Left hindlimb (tissue), 1 donor: ENCODE data around the gene KLK10.

ENCODE experiments used
- DNase-seq: peaks from one replicate; pipeline ENCODE4 v3.0.0-alpha.2; 2018

The KLK10 gene

DNA sequence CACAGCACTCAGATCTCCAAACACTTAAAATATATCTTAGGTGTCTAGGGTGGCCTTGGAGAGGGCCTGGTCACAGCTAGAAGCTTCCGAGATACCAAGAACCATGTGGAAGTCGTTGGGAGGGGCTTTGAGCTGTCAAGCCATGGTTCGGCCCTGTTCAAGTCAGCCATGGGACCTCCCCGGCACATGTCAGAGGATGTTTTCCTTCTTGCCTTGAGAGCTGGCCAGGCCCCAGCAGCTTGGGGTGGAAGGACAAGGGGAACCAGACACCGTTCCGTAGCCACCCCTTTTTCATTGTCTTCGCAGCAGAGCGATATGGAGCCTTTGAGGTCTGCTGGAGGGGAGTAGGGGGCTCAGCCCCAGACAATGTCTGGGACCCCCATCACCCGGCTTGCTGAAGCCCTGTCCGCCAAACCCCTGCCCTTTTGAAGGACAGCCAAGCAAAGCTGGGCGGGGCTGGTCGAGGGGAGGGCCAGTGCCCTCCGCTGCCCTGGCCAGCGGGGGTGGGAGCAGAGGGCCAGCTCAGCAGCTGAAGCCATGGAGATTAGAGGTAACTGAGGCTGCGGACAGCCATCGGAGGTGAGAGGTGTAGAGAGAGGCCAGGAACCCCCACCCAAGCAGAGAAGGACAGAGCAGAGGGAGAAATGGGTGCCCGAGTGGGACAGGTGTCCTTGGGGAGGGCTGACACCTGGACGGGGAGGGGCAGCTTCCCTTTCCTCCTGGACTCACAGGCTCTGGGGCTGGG, 6.5 kb upstream of the KLK10 start:
- no peak for DNase-seq

- no peak for DNase-seq
Measured at GRCh38 chr19:51025401-51025800, 5.9 kb upstream of the KLK10 start.

DNA sequence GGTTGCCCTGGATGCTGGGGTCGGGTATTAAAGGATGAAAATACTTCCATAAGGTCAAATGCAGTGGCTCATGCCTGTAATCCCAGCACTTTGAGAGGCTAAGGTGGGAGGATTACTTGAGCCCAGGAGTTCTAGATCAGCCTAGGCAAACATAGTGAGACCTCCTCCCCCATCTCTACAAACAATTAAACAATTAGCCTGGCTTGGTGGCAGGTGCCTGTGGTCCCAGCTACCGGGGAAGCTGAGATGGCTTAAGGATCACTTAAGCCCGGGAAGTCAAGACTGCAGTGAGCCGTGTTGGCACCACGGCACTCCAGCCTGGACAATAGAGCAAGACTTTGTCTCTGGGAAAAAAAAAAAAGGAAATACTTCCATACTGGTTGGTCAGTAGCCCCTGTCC, 5.4 kb upstream of the KLK10 start:
- DNase-seq = no peak

GRCh38 chr19:51023946-51024345, 4.4 kb upstream of the KLK10 start:
- DNase-seq = no peak

DNA sequence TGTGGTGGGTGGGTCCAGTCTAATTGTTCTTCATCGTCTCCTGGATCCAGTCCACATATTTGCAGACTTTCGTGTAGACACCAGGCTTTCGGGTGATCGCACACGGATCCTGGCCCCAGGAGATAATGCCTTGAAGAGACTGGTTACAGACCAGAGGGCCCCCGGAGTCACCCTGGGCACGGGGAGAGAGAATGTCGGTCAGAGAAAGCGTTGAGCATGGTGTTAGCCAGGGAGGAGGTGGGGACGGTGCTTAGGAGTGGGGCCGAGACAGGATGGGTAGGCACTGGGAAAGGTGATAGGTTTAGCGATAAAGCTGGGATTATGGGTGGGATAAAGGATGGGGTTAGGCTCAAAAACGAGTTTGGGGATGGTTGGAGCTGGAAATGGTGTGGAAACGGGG, 3.0 kb upstream of the KLK10 start:
- no peak for DNase-seq

GRCh38 chr19:51020988-51021651, 1.6 kb upstream of the KLK10 start:
- DNase-seq = no peak

DNA sequence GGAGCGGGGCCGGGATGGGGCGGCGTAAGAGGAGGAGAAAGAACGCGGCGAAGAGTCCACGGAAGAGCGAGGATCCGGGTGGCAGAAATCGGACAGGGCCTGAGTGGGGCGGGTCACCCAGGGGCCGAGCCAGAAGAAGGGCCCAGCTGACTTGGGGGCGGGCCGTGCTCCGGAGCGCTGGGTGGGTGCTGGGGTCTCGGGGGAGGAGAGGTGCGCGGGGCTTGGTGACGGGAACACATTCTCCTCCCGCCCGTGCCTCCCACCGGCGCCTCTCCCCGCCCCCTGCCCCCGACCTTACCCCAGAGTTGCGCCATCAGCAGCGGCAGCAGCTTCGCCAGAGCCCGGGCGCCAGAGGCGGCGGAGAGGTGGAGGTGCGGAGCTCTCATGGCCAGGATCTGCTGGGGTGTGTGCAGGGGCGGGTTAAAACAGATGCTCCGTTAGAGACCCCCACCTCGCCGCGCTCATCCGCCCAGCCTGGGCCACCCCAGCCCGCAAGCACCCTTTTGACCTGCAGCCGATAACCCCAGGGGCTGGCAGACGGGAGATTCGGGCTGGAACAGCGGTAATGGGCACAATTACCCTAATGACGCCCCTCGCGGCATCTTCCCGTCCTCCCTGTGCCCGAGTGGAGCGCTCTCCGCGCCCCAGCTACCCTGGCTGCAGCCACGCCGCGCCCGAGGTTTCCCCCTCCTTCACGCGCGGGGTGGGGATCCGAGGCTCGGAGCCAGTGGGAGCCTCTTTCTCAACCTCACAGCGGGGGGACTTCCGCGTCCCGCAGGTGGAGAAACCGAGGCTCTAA, 565 bp downstream of the KLK10 start:
- DNase-seq = no peak

DNA sequence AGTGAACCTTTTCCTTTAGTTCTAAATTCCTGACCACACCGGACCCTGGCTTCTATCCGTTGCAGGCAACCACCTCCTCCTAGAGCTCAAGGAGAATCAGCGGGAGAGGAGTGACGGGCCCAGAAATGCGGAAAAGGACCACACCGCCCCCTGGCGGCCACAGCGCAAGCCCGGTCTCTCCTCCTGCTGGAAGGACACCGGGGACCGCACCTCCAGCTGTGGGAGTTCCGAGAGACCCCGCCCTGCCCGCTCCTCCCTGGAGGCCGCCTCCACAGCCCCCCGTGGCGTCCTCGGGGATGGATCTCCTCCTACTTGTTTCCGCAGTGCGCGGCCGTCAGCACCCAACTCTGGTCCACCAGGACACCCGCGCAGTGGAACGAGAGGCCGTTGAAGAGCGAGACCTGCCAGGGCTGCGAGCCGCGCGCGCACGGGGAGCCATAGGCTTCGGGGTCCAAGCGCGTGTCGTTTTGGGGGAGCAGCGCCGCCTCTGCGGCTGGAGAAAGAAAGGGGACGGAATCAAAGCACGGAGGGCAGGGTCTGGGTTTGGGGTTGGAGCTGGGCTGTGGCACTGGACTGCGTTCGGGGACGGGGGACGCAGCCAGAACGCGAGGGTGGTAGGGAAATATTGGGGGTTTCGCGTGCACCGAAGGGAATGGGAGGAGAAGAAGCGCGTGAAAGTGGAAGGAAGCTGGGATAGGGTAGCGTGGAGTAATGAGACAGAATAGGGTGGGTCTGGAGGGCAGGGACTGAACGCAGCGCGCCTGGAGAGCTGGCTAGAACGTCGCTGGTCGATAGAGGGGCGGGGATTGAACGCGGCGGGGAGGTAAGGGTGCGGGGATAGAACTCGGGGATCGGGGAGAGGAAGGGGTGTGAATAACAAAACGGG, 2.5 kb downstream of the KLK10 start:
- DNase-seq = no peak

DNA sequence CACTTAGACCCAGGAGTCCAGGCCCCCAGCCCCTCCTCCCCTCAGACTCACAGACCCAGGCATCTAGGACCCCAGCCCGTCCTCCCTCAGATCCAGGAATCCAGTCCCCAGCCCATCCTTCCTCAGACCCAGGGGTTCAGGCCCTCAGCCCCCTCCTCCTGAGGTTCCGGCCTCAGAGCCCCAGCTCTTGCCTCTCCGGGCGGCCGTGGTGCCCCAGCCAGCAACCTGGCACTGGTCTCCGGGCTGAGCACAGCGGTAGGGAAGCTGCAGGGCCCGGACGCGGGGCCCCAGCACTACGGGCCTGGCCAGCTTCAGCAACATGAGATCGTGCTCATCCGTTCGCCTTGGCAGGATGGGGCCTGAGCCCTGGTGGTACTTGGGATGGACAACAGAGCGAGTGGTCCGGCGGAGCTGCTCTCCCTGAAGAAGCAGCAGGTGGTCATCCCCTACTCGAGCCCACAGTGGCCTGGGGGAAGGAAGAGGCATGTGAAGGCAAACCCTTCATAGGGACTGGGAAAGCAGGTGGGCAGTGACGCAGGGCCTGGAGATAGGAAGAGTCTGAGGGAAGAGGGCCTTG, 3.7 kb downstream of the KLK10 start:
- no peak for DNase-seq

GRCh38 chr19:51014242-51014641, 5.3 kb downstream of the KLK10 start:
- DNase-seq = no peak

- DNase-seq = no peak
Measured at GRCh38 chr19:51012661-51013190, 6.8 kb downstream of the KLK10 start.

DNA sequence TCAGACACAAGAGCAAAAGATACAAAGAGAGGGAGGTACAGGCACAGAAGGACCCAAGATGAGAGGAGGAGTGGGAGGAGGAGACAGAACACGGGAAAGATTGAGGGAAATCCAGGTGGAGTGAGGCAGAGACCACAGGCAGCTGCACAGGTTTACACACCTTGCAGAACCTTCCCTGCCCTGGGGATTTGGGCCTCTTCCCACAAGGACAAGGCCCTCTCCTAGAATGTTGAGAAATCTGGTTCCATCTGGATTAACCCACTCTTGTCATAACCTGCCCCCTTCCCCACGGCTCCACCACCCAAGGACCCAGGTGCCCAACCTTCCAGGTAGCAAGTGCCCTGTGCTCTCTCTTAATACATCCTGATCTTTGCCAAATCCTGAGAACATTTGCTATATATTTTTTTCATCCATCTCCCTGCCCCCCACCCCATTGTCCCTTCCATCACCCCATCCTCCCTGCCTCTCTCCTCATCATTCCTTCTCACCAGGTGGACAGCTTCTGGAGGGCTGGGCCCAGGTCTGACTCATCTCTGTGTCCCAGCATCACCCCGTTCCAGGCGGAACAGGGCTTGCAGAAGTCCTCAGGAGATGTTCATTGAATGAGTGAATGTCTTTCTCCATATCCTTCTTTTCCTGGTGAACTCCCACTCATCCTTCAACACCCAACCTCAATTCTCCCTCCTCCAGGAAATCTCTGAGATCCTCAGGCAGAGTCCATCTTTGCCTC, 9.3 kb downstream of the KLK10 start:
- DNase-seq = no peak

GRCh38 chr19:51009061-51009891, 10.2 kb downstream of the KLK10 start:
- DNase-seq = no peak

DNA sequence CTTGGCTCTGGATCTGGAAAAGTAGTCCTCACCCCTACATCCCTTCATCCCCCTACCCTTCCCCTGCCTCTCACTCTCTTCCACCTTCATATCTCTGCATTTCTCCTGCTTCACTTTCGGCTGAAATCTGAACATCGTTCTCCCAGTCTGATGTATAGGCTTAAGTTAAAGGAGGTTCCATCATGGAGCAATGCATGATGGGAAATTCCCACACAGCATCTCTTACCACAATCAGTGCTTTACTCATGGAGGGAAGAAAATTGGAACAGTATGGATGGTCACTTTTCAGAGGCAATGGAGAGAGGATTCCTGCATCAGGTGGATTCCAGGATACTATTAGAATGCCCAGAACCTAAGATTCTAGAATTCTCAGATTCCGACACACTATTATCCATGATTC, 12.0 kb downstream of the KLK10 start:
- no peak for DNase-seq

DNA sequence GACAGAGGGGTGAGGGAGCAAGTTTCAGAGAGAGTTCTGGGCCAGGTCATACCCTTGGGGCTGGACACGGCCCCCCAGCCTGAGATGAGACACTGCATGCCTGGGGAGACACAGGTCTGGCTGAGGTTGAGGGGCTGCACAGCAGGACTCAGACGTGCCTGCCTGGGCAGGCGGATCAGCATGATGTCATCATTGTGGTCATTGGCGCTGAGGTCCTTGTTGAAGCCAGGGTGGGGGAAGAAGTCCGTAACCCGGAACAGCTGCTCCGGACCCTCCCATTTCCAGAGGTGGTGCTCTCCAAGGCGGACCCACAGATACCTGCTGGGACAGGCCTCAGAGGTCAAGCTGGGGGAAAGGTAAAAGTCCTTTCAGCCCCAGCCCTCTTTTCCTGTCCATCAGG, 13.1 kb downstream of the KLK10 start:
- DNase-seq = no peak

- no peak for DNase-seq
Measured at GRCh38 chr19:51005248-51005647, 14.3 kb downstream of the KLK10 start.

DNA sequence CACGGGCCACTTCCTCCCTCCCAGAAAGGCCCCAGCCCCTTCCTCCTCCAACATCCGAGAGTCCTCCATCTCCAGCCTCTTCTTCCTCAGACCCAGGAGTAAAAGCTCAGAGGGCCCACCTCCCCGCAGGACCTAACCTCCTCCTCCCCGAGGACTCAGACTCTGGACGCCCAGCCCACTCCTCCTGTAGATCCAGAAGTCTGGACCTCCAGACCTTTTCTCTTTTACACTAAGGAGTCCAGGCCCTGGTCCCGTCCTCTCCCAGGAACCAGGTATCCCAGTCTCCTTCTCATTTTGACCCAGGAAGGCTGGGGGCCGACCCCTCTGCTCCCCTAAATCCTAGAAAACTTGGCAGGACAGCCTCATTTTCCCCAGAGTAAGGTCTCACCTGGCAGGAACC, 16.2 kb downstream of the KLK10 start:
- no peak for DNase-seq

GRCh38 chr19:51002542-51003311, 16.8 kb downstream of the KLK10 start:
- no peak for DNase-seq

DNA sequence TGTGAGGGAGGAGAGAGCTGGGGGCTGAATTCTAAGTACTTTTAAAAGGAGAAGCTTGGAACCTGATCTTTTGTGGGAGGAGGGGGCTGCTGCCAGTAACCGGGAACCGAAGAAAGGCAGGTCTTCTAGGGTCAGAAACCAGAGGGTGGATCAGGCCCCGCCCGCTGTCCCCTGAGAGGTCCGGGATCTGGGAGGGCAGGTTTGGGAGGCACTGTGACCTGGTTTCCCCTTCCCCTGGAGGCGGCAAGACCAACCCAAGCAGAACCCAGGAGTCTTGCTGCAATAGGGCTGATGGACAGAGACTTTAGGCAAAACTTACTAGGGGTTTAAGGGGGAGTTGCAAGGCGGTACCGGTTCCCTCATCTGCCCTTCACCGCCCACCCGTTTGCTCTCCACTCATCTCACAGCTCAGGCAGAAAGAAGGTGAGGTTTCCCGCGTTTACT, 17.4 kb downstream of the KLK10 start:
- DNase-seq = no peak

DNA sequence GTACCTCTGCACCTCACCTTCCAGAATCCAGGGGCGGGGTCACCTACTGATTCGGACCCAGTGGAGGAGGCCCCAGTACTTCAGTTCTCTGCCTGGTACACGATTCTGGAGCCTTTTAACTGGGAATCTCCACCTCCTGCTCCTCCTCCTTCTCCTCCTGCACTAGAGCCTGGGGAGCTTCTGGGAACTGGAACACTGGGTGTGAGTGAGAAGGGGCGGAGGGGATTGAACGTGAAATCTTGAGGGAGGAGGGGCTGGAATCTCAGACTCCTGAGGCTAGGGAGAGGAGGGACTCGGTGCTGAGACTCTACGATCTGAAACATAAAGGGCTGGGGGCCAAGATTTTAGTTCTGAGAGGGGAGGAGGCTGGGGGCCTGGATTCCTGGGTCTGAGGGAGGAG, 18.0 kb downstream of the KLK10 start, which contains the start of gene KLK8:
KLK8 (minus strand) TSS at position 90 of the 400 bp plus-strand sequence. CDS start 437 bp downstream, outside the sequence.
- DNase-seq = no peak
